Suppressor macrophage treated with lipopolysaccharide for 1 hour (primary cell): ENCODE measurements around the gene ADGRA1.
A peak's percentile ranks its signal among the peaks of the same experiment; 100 is the strongest.

Experiments used
- DNase-seq, 3 donors: peaks; one replicate each; pipeline ENCODE4 v3.0.0-alpha.2; 2020 to 2022

Gene ADGRA1

GRCh38 chr10:133076274-133077038, 11.3 kb upstream of the ADGRA1 start:
- no peak for DNase-seq

DNA sequence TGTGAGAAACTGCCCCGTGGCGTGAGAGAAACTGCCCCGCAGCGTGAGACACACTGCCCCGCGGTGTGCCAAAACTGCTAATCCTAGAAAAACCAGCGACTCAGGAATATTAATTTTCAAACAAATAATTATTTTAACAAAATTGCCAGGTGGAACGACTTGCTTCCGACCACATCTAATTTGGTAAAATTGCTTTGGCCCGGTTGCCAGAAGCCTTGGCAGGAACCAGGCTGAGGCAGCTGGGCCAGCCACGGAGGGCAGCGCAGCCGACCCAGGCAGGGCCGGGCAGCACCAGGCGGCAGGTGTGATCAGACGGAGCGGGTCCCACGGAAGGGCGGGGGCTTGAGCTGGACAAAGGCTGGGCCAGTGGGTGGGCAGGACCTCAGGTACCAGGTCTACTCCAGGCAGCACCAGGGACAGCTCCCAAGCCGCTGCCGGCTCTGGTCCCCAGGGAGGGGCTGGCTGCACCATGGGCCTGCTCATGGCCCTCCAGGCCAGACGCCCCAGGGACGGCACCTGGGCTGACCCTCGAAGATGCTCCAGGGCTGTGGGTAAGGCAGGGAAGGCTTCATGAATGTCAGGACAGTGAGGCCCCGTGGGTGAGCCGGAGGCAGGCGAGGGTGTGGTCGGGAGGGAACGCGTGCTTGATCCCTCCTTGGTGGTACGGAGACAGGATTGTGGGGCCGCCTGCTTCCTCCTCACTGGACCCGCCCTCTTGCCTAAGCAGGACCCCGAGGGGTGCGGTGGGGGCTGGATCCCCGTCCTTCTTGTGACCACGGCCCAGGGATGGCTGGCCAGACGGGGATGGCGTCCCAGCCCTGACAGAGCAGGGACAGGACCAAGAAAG, 7.7 kb upstream of the ADGRA1 start:
- DNase-seq, result peak in 1 of 3 donors; percentile 6

- no peak for DNase-seq
Measured at GRCh38 chr10:133080683-133081040, 7.1 kb upstream of the ADGRA1 start.

DNA sequence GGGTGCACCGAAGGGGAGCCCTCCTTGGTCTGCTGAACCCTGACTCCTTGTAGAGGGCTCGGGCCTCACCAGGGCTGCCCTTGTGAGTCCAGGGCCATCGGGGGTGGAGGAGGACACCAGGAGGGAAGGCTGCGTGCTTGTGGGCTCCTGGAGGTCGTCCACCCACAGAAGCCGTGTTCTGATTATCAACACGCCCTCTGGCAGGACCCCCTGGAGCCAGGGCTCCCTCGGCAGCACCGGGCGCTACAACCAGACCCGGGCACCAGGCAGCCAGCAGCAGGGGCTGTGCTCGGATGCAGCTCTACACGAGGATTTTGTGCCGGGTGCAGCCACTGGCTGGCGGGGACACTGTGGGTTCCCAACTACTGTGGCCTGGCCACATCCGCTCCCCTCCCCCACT, 6.1 kb upstream of the ADGRA1 start:
- no peak for DNase-seq

DNA sequence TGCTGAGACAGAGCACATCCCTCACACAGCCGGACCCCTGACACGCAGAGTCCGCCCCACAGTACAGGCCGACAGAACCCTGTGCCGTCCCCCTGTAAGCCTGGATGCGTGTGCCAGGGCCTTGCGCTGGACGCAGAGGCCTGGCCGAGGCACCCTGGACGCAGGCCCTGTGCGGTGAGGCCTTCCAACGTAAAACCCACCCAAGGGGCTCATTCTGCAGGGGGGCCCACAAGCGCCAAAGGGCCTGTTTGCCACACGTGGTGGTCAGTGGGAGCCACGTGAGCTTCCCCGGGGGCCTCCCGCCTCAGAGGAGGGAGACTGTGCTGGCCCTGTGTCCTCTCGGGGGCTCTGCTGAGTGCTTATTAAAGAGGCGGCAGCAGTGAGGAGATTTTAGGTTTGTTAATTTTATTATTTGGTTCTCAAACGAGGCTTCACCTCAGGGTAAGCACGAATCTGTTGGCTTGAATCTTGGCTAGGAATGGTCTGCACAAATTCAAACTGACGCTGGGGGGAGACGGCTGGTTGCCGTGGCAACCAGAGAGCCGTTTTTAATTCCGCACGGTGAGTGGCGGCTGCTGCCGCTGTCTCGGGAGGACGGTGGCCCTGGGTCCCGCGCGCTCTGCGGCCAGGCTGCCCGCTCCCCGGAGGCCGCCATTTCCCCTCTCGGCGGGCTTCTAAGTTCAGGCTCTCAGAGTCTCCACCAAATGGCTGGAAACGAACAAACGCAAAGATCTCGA, 4.9 kb upstream of the ADGRA1 start:
- no peak for DNase-seq

DNA sequence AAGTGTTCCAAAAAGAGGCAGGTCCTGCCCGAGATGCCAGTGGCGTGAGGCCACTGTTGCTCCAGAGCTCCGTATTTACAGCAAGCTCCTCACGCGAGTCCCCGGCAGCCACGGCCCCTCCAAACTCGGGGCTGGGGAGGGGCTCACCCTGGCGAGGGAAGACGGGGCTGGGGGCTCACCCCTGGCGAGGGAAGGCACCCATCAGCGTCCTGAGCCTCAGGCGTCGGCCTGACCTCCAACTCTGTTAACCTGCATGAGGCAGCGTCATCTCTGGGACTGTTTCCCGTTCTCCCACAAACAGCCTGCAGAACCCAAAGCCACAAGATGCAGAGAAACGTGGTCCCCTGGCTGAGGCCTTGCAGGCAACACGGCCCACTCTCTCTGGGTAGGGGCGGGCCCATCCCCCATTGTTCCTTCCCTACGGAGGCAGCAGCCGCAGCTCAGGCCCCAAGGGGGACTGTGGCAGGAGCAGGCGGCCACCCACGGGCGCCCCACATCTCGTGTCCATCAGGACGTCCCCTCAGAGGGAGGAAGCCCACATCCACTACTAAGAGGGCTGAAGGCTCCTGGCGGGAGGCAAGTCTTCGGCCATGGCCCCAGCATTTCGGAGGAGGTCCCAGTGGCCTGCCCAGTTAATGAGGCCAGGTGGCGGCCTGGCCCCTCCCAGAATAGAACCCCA, 4.2 kb upstream of the ADGRA1 start:
- DNase-seq, result no peak

DNA sequence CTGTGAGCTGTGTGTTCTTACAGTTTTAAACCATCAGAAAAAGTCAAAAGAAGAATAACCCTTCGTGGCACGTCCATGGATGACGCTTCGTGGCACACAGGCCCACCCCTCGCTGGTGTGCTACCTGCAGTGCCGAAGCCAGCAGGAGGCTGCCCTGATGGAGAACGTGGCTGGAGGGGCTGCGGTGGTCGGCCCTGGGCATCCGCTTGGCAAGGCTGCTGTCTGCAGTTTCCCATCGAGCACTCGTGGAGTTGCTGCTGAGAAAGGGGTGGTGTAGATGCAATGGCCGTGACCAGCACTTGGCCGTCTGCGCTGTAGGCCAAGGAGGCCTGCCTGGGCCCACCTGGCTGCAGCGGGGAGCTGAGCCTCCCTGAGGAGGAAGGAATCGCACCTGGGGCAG, 3.2 kb upstream of the ADGRA1 start:
- no peak for DNase-seq

- peak in 1 of 3 donors; percentile 12 for DNase-seq
Measured at GRCh38 chr10:133085251-133086125, 2.2 kb upstream of the ADGRA1 start.

DNA sequence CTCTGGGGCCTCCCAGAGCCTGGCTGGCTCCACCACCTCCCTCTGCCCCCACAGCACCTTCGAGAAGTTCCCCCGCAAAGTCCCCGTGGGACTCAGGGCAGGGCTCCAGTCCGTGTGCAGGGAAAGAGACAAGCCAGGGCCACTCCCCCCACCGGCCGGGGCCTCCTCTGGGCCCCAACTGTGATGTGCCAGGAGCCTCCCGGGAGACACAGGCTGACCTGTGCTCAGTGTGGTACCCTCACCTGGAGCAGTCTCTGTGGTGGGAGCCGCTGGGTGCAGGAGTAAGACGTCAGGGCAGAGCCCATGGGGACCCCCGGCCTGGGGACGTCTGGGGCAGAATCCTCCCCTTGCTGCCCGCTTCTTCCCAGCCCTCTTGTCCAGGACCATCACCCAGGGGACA, 1.5 kb upstream of the ADGRA1 start:
- DNase-seq, result no peak

- no peak for DNase-seq
Measured at GRCh38 chr10:133087045-133087678, 562 bp upstream of the ADGRA1 start.

GRCh38 chr10:133088179-133088955, 643 bp downstream of the ADGRA1 start:
- no peak for DNase-seq

DNA sequence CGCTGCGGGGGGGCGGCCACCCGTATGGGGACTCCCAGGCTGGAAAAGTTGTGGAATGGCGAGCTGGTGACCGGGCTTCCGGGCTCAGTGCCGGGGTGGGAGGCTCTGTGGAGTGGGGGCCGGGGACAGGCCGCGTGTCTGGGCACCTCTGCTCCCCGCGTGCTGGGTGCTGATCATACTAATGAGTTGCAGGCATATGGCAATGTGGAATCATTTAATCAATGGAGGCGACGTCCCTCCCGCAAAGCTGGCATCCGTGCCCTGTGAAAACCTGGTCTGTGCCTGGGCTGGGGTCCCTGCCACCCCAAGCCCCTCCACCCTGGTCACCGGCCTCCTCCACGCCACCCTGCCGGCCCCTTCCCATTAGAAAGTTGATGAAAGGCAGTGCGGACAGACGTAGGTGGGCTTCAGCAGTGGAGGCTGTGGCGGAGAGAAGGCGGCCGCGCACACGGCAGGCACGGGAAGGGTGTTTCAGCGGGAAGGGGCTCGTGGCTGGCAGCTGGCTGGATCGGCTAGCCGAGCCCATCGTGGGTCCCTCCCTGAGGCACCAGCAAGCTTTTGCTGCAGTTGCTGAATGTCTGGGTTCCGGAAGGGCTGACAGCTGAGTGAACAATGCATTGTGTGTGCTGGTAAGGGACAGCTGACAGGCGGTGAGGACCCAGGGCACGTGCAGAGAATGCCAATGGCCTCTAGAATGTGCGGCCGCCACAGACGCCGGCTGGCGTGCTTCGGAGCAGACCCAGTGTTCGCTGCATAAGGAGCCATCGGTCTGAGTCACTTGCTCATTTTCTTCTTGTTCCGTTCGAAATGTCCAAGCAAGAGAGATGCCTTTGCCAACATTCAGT, 1.5 kb downstream of the ADGRA1 start:
- no peak for DNase-seq

DNA sequence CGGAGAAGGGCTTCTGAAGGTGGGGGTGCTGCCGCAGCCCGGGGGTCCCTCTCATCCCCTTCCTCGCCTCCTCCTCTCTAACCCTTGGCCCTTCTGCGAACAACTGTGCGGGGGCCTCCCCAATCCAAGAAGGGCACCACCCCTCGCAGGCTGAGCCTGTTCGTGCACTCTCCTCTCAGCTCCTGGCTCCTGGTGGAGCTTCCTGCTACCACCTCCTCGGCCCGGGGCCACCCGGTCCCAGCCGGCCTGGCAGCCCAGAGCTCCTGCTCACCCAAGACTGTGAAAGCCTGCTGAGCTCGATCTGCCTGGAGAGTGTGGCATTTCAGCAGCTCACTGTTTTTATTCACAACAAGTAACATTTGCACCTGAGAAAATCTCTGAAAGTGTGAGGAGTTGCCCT, 2.4 kb downstream of the ADGRA1 start:
- DNase-seq, result no peak

GRCh38 chr10:133090654-133091053, 2.9 kb downstream of the ADGRA1 start:
- no peak for DNase-seq

DNA sequence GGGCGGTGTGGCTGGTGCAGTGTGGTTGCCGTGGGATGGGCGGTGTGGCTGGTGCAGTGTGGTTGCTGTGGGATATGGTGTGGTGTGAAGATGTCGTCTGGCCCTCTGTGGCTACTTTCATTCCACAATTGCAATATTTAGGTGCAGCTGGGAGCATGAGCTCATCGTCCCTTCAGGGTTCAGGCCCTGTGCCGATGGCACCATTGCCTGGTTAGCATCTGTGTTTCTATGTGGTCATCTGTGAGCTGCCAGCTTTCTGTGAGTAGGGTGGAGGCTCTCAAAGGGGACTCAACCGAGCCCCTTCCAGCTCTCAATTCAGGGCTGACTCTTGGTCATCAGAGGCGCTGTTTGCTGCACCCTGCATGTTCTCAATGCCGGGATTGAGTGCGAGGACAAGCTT, 3.6 kb downstream of the ADGRA1 start:
- no peak for DNase-seq

- DNase-seq, result no peak
Measured at GRCh38 chr10:133093291-133093690, 5.6 kb downstream of the ADGRA1 start.

- no peak for DNase-seq
Measured at GRCh38 chr10:133094286-133094685, 6.6 kb downstream of the ADGRA1 start.

DNA sequence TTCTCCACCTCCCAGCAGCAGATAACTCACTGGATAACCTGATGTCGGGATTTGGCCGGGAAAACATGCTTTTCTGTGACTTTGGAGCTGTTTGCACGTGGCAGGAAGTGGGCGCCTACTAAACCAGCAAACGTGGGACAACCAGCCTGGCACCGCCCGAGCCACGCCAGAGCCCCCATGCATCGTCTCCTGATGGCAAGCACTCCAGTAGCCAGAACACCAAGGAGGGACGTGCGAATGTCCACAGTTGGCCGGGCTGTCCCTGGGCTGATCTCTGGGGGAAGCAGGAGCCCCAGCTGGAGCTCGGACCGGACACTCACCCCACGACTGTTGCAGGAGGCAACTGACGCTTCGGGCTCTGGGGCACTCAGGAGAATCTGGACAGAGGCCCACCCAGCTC, 7.1 kb downstream of the ADGRA1 start:
- DNase-seq, result no peak

DNA sequence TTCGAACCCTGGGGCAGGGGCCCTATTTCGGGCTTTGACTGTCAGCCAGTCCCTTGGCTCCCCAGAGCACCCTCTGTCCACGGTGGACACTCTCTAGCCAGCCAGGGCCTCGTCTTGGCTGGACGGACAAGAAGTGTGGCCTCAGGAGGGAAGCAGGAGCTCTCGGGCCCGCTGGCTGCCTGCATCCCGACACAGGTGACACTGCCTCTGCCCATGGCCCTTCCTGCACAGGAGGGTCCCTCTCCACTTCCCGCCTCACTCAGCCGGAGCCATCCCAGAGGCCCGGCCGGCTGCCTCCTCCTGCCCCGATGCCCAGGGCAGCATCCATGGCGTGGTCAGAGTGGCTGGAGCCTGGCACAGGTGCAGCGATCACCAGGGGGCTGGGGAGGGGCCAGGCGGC, 7.9 kb downstream of the ADGRA1 start:
- no peak for DNase-seq
